Measurements from ENCODE around the gene IL1RN.

GRCh38 chr2:113132414-113133021 is 5.1 kb downstream of the IL1RN start:
- TF ChIP-seq CTCF (IDR thresholded peaks at IDR 0.05; ENCODE audit: poor library complexity, severe bottlenecking) = no peak
- TF ChIP-seq TAF1 (IDR thresholded peaks at IDR 0.05; ENCODE audit: low read depth) = no peak
- TF ChIP-seq POLR2AphosphoS5 (IDR thresholded peaks at IDR 0.05) = no peak
- no peak for TF ChIP-seq REST (IDR thresholded peaks at IDR 0.05; ENCODE audit: borderline replicate concordance)
- no peak for TF ChIP-seq SMC3 (conservative IDR thresholded peaks at IDR 0.05; ENCODE audit: poor library complexity)
- no peak for TF ChIP-seq EP300 (conservative IDR thresholded peaks at IDR 0.05; ENCODE audit: poor library complexity, severe bottlenecking)
- no peak for TF ChIP-seq EZH2 (IDR thresholded peaks at IDR 0.05; ENCODE audit: borderline replicate concordance, insufficient read depth, low read length, poor library complexity, severe bottlenecking)
- TF ChIP-seq MXI1 (conservative IDR thresholded peaks at IDR 0.05; ENCODE audit: poor library complexity, severe bottlenecking) = no peak

Data from neural cell (in vitro differentiated cells).